ENCODE data around the gene DAPP1.

DNA sequence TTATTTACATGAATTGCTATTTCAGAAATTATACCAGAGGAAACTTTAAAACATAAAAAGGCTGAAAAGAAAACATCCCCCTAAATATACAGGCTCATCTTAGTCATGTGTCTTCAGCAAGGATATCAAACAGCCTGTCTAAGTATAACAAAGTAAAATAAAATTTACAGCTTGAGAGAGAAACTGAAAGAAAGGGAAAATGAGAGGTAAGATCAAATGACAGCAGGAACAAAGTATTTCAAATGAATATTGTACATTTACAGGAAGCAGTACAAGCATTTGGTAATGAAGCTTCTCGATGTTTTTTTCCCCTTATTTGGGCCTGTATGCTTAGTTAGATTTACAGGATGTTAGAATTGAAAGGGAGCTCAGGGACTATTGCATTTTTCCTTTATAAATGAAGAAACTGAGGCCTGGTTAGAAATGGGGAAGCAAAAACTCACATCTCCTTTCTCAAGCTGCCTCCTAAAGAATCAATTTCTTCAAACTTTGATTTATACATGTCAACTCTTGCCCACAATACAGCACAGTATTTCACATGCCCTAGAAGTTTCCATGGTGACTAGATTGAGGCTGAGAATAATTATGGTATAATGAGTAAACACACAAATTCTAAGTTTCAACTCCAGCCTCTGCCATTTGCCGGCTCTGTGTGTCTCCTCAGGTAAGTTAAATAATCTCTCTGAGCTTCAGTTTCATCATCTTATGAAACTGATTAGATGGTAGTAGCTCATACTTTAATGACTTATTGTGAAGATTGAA lies 29.3 kb downstream of the DAPP1 start:
- TF ChIP-seq, protein P1, sequence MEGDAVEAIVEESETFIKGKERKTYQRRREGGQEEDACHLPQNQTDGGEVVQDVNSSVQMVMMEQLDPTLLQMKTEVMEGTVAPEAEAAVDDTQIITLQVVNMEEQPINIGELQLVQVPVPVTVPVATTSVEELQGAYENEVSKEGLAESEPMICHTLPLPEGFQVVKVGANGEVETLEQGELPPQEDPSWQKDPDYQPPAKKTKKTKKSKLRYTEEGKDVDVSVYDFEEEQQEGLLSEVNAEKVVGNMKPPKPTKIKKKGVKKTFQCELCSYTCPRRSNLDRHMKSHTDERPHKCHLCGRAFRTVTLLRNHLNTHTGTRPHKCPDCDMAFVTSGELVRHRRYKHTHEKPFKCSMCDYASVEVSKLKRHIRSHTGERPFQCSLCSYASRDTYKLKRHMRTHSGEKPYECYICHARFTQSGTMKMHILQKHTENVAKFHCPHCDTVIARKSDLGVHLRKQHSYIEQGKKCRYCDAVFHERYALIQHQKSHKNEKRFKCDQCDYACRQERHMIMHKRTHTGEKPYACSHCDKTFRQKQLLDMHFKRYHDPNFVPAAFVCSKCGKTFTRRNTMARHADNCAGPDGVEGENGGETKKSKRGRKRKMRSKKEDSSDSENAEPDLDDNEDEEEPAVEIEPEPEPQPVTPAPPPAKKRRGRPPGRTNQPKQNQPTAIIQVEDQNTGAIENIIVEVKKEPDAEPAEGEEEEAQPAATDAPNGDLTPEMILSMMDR (conservative IDR thresholded peaks at IDR 0.05): no peak
- TF ChIP-seq EZH2 (IDR thresholded peaks at IDR 0.05; ENCODE audit: low read depth): no peak

Data from PC-9 (cell line).